Stimulated activated CD4-positive, alpha-beta T cell treated with anti-CD3 and anti-CD28 coated beads, Interleukin-1b, Interleukin-23, amount 100 ng/mL, for 4 hours (primary cell): Measurements from ENCODE around the gene PIK3CB.
"Not testable (repeated sequence)": the region's sequence is repeated elsewhere in the genome, so short reads cannot be mapped to it uniquely, and the experiment has no call there.

Experiments
- DNase-seq, 2 donors: peaks; one replicate each; pipeline ENCODE4 v3.0.0-alpha.2; 2020; ENCODE audit warnings: low read depth in 2 of 2

PIK3CB gene

GRCh38 chr3:138682648-138683047 is 152.1 kb downstream of the PIK3CB start:
- no peak for DNase-seq

- DNase-seq, result no peak
These were observed 153.1 kb downstream of the PIK3CB start for GRCh38 chr3:138681463-138682220.

GRCh38 chr3:138680974-138681373 is 153.8 kb downstream of the PIK3CB start:
- not testable (repeated sequence) for DNase-seq

- DNase-seq, result no peak
These were observed 155.8 kb downstream of the PIK3CB start for GRCh38 chr3:138678874-138679392.

- no peak for DNase-seq
These were observed 156.6 kb downstream of the PIK3CB start for GRCh38 chr3:138678086-138678485.

GRCh38 chr3:138675393-138675792 is 159.3 kb downstream of the PIK3CB start:
- DNase-seq, result no peak

GRCh38 chr3:138673641-138674530 is 160.8 kb downstream of the PIK3CB start:
- DNase-seq, result no peak

GRCh38 chr3:138670407-138670806 is 164.3 kb downstream of the PIK3CB start:
- no peak for DNase-seq

- DNase-seq, result no peak
These were observed 166.6 kb downstream of the PIK3CB start for GRCh38 chr3:138668107-138668506.

GRCh38 chr3:138657508-138657907 is 177.2 kb downstream of the PIK3CB start:
- DNase-seq, result no peak

- no peak for DNase-seq
These were observed 181.2 kb downstream of the PIK3CB start for GRCh38 chr3:138653567-138653966.

GRCh38 chr3:138649134-138649533 is 185.6 kb downstream of the PIK3CB start:
- DNase-seq, result no peak

GRCh38 chr3:138646513-138646912 is 188.2 kb downstream of the PIK3CB start:
- no peak for DNase-seq

GRCh38 chr3:138646008-138646407 is 188.7 kb downstream of the PIK3CB start:
- DNase-seq, result no peak

- DNase-seq, result no peak
These were observed 191.8 kb downstream of the PIK3CB start for GRCh38 chr3:138642927-138643253.

GRCh38 chr3:138642226-138642926 is 192.4 kb downstream of the PIK3CB start:
- DNase-seq, result no peak

GRCh38 chr3:138640537-138640936 is 194.2 kb downstream of the PIK3CB start:
- DNase-seq, result no peak

GRCh38 chr3:138638641-138639040 is 196.1 kb downstream of the PIK3CB start:
- DNase-seq, result no peak

GRCh38 chr3:138629526-138629925 is 205.2 kb downstream of the PIK3CB start:
- no peak for DNase-seq

- DNase-seq, result no peak
These were observed 208.9 kb downstream of the PIK3CB start for GRCh38 chr3:138625707-138626365.

GRCh38 chr3:138624518-138624917 is 210.2 kb downstream of the PIK3CB start:
- no peak for DNase-seq

- no peak for DNase-seq
These were observed 214.3 kb downstream of the PIK3CB start for GRCh38 chr3:138620431-138620830.
